IMR-90 (cell line): ENCODE measurements around the gene FRY. TPM values are rescaled to one million over a fixed set of nuclear protein-coding genes. Genes with fewer than 3 reads are reported as not detected.

Source experiments
- ATAC-seq: fragments of 200-7000 bp; cut with Tn5 transposase; 2 replicates; pipeline ENCODE4 v1.9.1; 2020; ENCODE audit warnings: low read depth, mild to moderate bottlenecking, moderate library complexity
- BruUV-seq: library from RNA; stranded (reverse); fragments of 400-500 nt; replicated peaks from 2 replicates; lab custom pipeline; 2021; lab: Mats Ljungman, UMichigan
- CTCF ChIA-PET: fragments of 300-600 bp; formaldehyde crosslinking; extraction: SDS; loops from one replicate; lab custom pipeline; 2021; ENCODE audit warnings: antibody characterized with exemption; lab: Yijun Ruan, JAX
- POLR2A ChIA-PET: fragments of 300-600 bp; sonication (Branson Sonifier 250); formaldehyde crosslinking; loops from one replicate; lab custom pipeline; 2022; ENCODE audit warnings: antibody characterized with exemption; ENCODE audit not compliant: unreplicated experiment; lab: Charles Lee
- DNase-seq: peaks from one replicate; pipeline ENCODE4 v3.0.0; 2013
- H2AFZ ChIP-seq: replicated peaks from 2 replicates; pipeline ENCODE3; 2013; ENCODE audit warnings: low read length, mild to moderate bottlenecking; ENCODE audit not compliant: poor library complexity
- H2AK5ac ChIP-seq: 2 replicates; pipeline ENCODE4 v1.6.1; 2013; ENCODE audit warnings: low read depth, low read length, inconsistent platforms
- H2AK9ac ChIP-seq: replicated peaks from 2 replicates; pipeline ENCODE3; 2013; ENCODE audit warnings: mild to moderate bottlenecking, low read depth, low read length, moderate library complexity; ENCODE audit not compliant: poor library complexity
- H2BK120ac ChIP-seq: 2 replicates; pipeline ENCODE4 v1.6.1; 2013; ENCODE audit warnings: low read depth, low read length, inconsistent platforms
- H2BK15ac ChIP-seq: 3 replicates; pipeline ENCODE4 v1.6.1; 2013; ENCODE audit warnings: low read depth, low read length, inconsistent platforms
- H2BK20ac ChIP-seq: 2 replicates; pipeline ENCODE4 v1.6.1; 2013; ENCODE audit warnings: low read depth, mild to moderate bottlenecking, inconsistent platforms, low read length, moderate library complexity
- H2BK5ac ChIP-seq: 2 replicates; pipeline ENCODE4 v1.6.1; 2013; ENCODE audit warnings: mild to moderate bottlenecking, low read depth, low read length, inconsistent platforms; ENCODE audit not compliant: poor library complexity, severe bottlenecking
- H3K14ac ChIP-seq: replicated peaks from 2 replicates; pipeline ENCODE4 v1.6.1; 2013; ENCODE audit warnings: low read depth, low read length, inconsistent platforms
- H3K18ac ChIP-seq: 2 replicates; pipeline ENCODE4 v1.6.1; 2013; ENCODE audit warnings: low read depth, low read length, control low read depth
- H3K23ac ChIP-seq: 2 replicates; pipeline ENCODE4 v1.6.1; 2013; ENCODE audit warnings: low read depth, low read length, inconsistent platforms
- H3K27ac ChIP-seq: 2 replicates; pipeline ENCODE4 v1.5.1; 2013; ENCODE audit warnings: mild to moderate bottlenecking, control low read depth, low read length; ENCODE audit not compliant: insufficient read depth
- H3K27me3 ChIP-seq: 2 replicates; pipeline ENCODE4 v1.6.1; 2013; ENCODE audit warnings: low read length; ENCODE audit not compliant: control insufficient read depth, insufficient read depth
- H3K36me3 ChIP-seq: 2 replicates; pipeline ENCODE4 v1.6.1; 2013; ENCODE audit warnings: low read length, mixed read lengths; ENCODE audit not compliant: control insufficient read depth, insufficient read depth
- H3K4ac ChIP-seq: 2 replicates; pipeline ENCODE4 v1.6.1; 2013; ENCODE audit warnings: low read depth, low read length, inconsistent platforms
- H3K4me1 ChIP-seq: 2 replicates; pipeline ENCODE4 v1.6.1; 2013; ENCODE audit warnings: low read length, mixed read lengths; ENCODE audit not compliant: control insufficient read depth, insufficient read depth
- H3K4me2 ChIP-seq: 2 replicates; pipeline ENCODE4 v1.6.1; 2013; ENCODE audit warnings: low read depth, mild to moderate bottlenecking, control low read depth, low read length, moderate library complexity
- H3K4me3 ChIP-seq: 2 replicates; pipeline ENCODE4 v1.5.1; 2013; ENCODE audit warnings: low read depth, mild to moderate bottlenecking, control low read depth, low read length, moderate library complexity; ENCODE audit not compliant: insufficient read depth
- H3K56ac ChIP-seq: 2 replicates; pipeline ENCODE4 v1.6.1; 2013; ENCODE audit warnings: low read length, inconsistent platforms; ENCODE audit not compliant: insufficient read depth; ENCODE audit errors: extremely low read depth
- H3K79me1 ChIP-seq, 2 experiments: 2 replicates each; pipeline ENCODE4 v1.6.1; 2013; ENCODE audit warnings: low read length in 2 of 2, inconsistent platforms in 1 of 2, low read depth in 1 of 2
- H3K9ac ChIP-seq: 2 replicates; pipeline ENCODE4 v1.6.1; 2013; ENCODE audit warnings: low read depth, low read length, control low read depth
- H3K9me1 ChIP-seq: 2 replicates; pipeline ENCODE4 v1.6.1; 2013; ENCODE audit warnings: low read length, inconsistent platforms; ENCODE audit not compliant: insufficient read depth
- H3K9me3 ChIP-seq: 2 replicates; pipeline ENCODE4 v1.6.1; 2013; ENCODE audit warnings: low read length; ENCODE audit not compliant: control insufficient read depth, insufficient read depth
- H4K20me1 ChIP-seq: 2 replicates; pipeline ENCODE4 v1.6.1; 2013; ENCODE audit warnings: low read length, inconsistent platforms; ENCODE audit not compliant: insufficient read depth
- H4K5ac ChIP-seq: 2 replicates; pipeline ENCODE4 v1.6.1; 2013; ENCODE audit warnings: mild to moderate bottlenecking, low read depth, low read length, control low read depth
- H4K8ac ChIP-seq, 2 experiments: 2 replicates each; pipeline ENCODE4 v1.6.1; 2013; ENCODE audit warnings: low read depth in 2 of 2, low read length in 2 of 2, control low read depth in 1 of 2, inconsistent platforms in 1 of 2
- H4K91ac ChIP-seq: 2 replicates; pipeline ENCODE4 v1.6.1; 2013; ENCODE audit warnings: low read depth, low read length, inconsistent platforms; ENCODE audit not compliant: insufficient read depth
- BHLHE40 ChIP-seq: fragments of 150-350 bp; IDR thresholded peaks from 2 replicates; pipeline ENCODE4 v1.6.1; 2016; ENCODE audit warnings: mild to moderate bottlenecking, low read depth, low read length
- FOS ChIP-seq: fragments of 150-350 bp; IDR thresholded peaks from 2 replicates; pipeline ENCODE4 v1.6.1; 2016; ENCODE audit warnings: low read depth, low read length
- NFE2L2 ChIP-seq: fragments of 150-350 bp; IDR thresholded peaks from 2 replicates; pipeline ENCODE4 v1.6.1; 2016; ENCODE audit warnings: low read depth, mild to moderate bottlenecking, low read length
- RAD21 ChIP-seq: IDR thresholded peaks from 2 replicates; pipeline ENCODE4 v1.6.1; 2012; ENCODE audit warnings: low read length, improper control_type of control experiment
- SMC3 ChIP-seq: fragments of 150-350 bp; IDR thresholded peaks from 2 replicates; pipeline ENCODE4 v1.6.1; 2016; ENCODE audit warnings: low read depth, mild to moderate bottlenecking, antibody characterized with exemption, low read length, moderate library complexity
- WGBS, 2 experiments: methylation state at CpG; one replicate each; pipeline versions ENCODE4 v1.1.5 to v1.1.7; 2013; ENCODE audit warnings: missing lambda C conversion rate in 2 of 2; ENCODE audit not compliant: insufficient read length in 1 of 2; ENCODE audit errors: extremely low coverage in 2 of 2; 5-methylcytosine and 5-hydroxymethylcytosine counted together
- dilution Hi-C: fragments of 300-500 bp; cut with HindIII; formaldehyde crosslinking; loops from one replicate; pipeline ENCODE4 v1.14.3; 2018; ENCODE audit warnings: low sequenced_read_pairs; ENCODE audit not compliant: unreplicated experiment
- in situ Hi-C: fragments of 300-500 bp; cut with MboI; formaldehyde crosslinking; loops from 3 replicates; pipeline ENCODE4 v1.14.3; 2019; ENCODE audit warnings: low sequenced_read_pairs, inconsistent platforms, mixed read lengths
- intact Hi-C: fragments of 100-400 bp; cut with micrococcal nuclease; formaldehyde crosslinking; loops from 2 replicates; pipeline ENCODE4 v1.10.0; 2022
- polyA plus RNA-seq, 3 experiments: library from polyadenylated mRNA; depleted of rRNA; stranded (reverse); fragments of >200 nt; gene quantifications; 2 replicates each; pipeline ENCODE4 v1.2.3, GENCODE V29; 2012; ENCODE audit warnings: low replicate concordance in 1 of 3
- total RNA-seq: library from RNA; depleted of rRNA; stranded (reverse); fragments of >200 nt; gene quantifications from 2 replicates; pipeline ENCODE4 v1.2.3, GENCODE V29; 2012
- TF ChIP-seq, protein P1 (sequence below): fragments of 150-350 bp; IDR thresholded peaks from 2 replicates; pipeline ENCODE4 v1.6.1; 2016; ENCODE audit warnings: low read depth, mild to moderate bottlenecking, low read length, moderate library complexity, borderline replicate concordance

Gene FRY
- total and polyA plus RNA-seq, 2 of the 4 experiments (the other 2 are of a cell fraction) = 3.0 to 4.8 TPM

- Histone ChIP-seq H3K4ac (peak overlapping the region; percentile 35; the same call in 1 of the 2 replicates), H3K9me1 (peaks cover 13% of the 10 kb centered on the region), H3K56ac (no peak overlapping the region), H2AK9ac (no peak overlapping the region), H3K9me3 (no peaks in the 10 kb centered on the region), H3K4me2 (peak overlapping the region; percentile 61; the same call in 1 of the 2 replicates), H4K5ac (0 out of 2 replicates have a peak overlapping the region, but pooled peaks have one; percentile 76), H4K91ac (no peak overlapping the region), H2AFZ (no peak overlapping the region), H3K36me3 (no peaks in the 10 kb centered on the region), H4K8ac (peak overlapping the region in 1 of 2 experiments; percentile 46; a peak in 1 of 4 replicates), H2BK5ac (peak overlapping the region; percentile 38), H3K18ac (peak overlapping the region; percentile 63), H3K27me3 (no peaks in the 10 kb centered on the region), H3K79me1 (peaks cover 6 to 36% of the 10 kb centered on the region in 2 experiments; a peak in 3 of 4 replicates), H3K27ac (no peak overlapping the region), H3K4me1 (peaks cover 16% of the 10 kb centered on the region), H3K4me3 (no peak overlapping the region), H4K20me1 (peaks cover 6% of the 10 kb centered on the region; the same call in 1 of the 2 replicates), H2BK15ac (no peak overlapping the region), H3K14ac (no peak overlapping the region), H2BK120ac (no peak overlapping the region), H2BK20ac (no peak overlapping the region), H2AK5ac (peak overlapping the region; percentile 27; the same call in 1 of the 2 replicates), H3K9ac (no peak overlapping the region), H3K23ac (no peak overlapping the region)
- TF ChIP-seq, protein P1, sequence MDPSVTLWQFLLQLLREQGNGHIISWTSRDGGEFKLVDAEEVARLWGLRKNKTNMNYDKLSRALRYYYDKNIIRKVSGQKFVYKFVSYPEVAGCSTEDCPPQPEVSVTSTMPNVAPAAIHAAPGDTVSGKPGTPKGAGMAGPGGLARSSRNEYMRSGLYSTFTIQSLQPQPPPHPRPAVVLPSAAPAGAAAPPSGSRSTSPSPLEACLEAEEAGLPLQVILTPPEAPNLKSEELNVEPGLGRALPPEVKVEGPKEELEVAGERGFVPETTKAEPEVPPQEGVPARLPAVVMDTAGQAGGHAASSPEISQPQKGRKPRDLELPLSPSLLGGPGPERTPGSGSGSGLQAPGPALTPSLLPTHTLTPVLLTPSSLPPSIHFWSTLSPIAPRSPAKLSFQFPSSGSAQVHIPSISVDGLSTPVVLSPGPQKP = no peak
- TF ChIP-seq NFE2L2 = no peak
- no peak for TF ChIP-seq SMC3
- TF ChIP-seq FOS = no peak
- no peak for TF ChIP-seq RAD21
- no peak for TF ChIP-seq BHLHE40
- intact Hi-C loops = loop anchor here (10.0 kb wide), 1 partner anchor 48 kb away; no protein-coding TSS in a partner anchor
- POLR2A ChIA-PET = interaction anchor here (0.6 kb wide), 1 partner anchor 78 kb away, joined by 3 read pairs; no protein-coding TSS in a partner anchor
- no peak for ATAC-seq
- CTCF ChIA-PET = no interaction called here
- in situ Hi-C loops = no loop called here
- DNase-seq = no peak
- BruUV-seq = no TSS peak
- no CpG with 5 or more reads among the region's 2 CpGs for WGBS, 2 experiments
- dilution Hi-C loops = no loop called here
Measured at GRCh38 chr13:32036757-32037156, 5.2 kb downstream of the FRY start.
